ENCODE data around the gene NECAB2.

The NECAB2 gene

DNA sequence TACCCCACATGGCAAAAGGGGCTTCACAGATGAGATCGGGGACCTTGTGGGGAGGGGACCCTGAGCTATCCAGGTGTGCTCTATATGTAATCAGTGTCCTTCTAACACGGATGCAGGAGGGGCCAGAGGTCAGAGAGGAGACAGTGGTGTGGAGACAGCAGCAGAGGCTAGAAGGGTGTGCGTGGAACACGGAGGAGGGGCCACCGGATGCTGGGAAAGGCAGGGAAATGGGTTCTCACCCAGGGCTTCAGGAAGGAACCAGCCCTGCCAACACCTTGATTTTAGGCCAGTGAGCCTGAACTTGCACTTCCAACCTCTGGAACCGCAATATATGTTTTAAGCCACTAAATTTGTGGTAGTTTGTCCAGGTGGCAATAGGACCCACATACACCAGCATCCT, 79.2 kb downstream of the NECAB2 start:
- DNase-seq: no peak

DNA sequence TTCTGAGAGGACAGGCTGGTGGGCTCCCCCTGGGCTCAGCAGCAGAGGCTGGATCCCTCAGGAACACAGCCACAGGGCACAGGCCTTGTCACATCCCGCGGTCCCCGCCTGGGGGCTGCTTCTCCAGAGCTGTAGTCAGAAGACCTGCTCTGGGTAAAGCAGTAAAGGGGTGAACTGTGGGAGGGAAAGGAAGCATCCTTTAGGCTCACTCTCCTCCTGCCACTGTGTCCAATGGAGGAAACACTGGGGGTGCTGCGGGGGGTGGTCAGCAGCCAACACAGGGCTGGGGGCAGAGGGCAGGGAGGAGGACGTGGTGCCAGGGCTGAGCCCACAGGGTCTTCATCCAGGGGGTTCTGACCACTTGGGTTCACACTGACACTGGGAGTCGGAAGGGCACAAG, 79.6 kb downstream of the NECAB2 start:
- no peak for DNase-seq

DNA sequence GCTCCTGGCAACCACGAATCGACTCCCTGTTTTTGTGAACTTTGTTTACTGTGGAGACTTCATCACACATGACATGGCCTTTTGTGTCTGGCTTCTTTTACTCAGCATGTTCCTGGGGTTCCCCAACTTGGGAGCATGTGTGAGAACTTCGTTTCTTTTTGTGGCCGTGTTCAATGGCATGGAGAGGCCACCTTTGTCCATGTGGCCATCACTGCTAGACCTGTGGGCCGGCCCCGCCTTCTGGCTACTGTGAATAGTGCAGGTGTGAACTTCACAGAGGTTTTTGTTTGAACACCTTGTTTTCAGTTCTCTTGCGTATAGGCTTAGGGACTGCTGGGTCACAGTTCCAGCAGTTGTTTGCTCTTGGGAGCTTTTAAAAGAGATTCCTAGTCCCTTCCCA, 80.2 kb downstream of the NECAB2 start:
- DNase-seq: no peak

DNA sequence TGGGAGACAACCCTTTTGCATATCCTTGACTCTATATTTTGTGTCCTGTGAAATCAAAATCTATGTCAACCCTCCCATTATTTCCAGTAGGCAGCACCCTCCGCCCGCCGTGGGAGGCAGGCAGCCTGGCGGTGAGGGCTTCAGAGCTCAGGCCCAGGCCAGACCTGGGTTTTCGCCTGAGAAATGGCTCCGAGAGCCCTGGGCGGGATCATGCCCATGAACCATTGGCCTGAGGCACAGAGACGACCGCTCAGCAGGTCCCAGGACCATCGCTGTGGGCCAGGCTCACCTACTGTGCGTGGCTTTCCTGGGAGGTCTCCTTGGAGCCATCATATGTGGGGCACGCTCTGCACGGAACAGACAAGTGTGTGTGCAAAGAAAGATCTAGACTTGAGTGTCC, 80.8 kb downstream of the NECAB2 start:
- DNase-seq: no peak

DNA sequence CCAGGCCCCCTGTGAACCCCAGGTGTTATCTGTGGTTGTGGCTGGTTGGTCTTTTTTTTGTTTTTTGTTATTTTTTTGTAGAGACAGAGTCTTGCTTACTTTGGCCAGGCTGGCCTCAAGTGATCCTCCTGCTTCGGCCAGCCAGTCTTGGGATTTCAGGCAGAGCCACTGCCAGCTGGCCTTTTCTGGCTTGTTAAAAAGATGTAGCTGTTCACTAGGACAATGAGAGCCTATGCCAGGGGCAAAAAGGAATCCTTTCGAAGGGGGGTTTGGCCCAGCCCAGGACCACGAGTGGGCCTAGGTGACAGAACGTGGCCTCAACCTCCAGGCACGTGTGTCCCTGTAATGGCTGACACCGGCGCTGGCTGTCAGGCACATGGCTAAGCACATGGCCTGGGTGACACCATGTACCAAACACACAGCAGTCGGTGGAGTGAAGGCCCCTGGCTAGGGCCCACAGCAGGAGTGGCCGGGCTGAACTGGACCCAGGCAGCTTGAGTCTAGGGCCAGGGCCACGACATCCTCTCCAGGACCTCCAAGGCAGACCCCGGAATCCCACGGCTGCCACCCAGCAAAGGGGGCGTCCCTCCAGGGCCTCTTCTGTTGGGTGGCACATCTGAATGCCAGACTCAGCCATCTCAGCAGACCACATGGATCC, 81.5 kb downstream of the NECAB2 start:
- no peak for DNase-seq

DNA sequence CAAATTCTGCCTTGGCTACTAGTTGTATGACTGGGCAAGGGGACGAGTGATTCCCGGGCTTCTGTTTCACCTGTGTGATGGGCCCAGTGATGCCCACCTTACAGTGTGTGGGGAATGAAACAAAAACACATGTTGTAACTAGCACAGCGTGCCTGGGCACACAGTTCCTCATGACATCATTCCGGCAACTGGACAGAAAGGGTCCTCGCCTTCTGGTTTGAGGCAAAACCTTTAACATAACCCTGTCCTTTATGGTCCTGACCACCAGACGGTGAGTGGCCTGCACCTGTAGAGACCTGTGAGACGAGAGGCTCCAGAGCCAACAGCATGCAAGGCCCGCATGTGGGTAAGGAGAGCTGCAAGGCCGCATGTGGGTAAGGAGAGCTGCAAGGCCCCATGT, 82.3 kb downstream of the NECAB2 start:
- no peak for DNase-seq

DNA sequence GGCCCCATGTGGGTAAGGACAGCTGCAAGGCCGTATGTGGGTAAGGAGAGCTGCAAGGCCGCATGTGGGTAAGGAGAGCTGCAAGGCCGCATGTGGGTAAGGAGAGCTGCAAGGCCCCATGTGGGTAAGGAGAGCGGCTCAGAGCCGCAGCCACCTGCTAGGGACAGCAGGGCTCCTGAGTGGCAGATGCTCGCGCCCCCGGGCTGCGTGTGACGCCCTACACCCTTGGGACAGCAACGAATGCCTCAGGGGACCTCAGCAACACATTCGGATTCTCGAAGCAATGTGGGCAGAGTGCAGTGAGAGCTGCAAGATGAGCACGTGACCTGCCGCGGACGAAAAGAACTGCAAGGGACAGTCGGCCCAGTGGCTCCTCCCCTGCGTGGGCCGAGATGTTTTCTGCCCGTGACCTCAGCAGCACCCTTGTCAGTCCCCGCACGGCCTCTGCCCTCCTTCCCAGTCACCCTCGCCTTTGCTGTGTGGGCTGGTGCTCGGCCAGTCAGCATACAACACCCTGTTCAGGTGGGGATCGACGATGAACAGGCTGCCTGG, 84.1 kb downstream of the NECAB2 start:
- DNase-seq: no peak
